Smooth muscle cell (in vitro differentiated cells): ENCODE measurements around the gene ARHGEF28. TPM values are rescaled to one million over a fixed set of nuclear protein-coding genes. Genes with fewer than 3 reads are reported as not detected.
A peak's percentile ranks its signal among the peaks of the same experiment; 100 is the strongest.

Source experiments
- DNase-seq: peaks from one replicate; lab custom pipeline; 2025; ENCODE audit not compliant: unreplicated experiment; lab: John Stamatoyannopoulos, UW
- H2AFZ ChIP-seq: fragments of 200-600 bp; sonication (generic); 2 replicates; pipeline ENCODE4 v1.6.0; 2016; ENCODE audit warnings: antibody characterized with exemption, low read depth, mild to moderate bottlenecking
- H3F3A ChIP-seq: fragments of 200-600 bp; sonication (generic); 2 replicates; pipeline ENCODE4 v1.6.0; 2017; ENCODE audit warnings: antibody characterized with exemption, low read depth
- H3K27ac ChIP-seq: fragments of 200-600 bp; sonication (generic); 2 replicates; pipeline ENCODE4 v1.5.1; 2016; ENCODE audit warnings: low read depth, mild to moderate bottlenecking
- H3K27me3 ChIP-seq: fragments of 200-600 bp; sonication (generic); 2 replicates; pipeline ENCODE4 v1.6.1; 2016; ENCODE audit warnings: low read depth, mild to moderate bottlenecking
- H3K36me3 ChIP-seq: fragments of 200-600 bp; sonication (generic); 2 replicates; pipeline ENCODE4 v1.5.1; 2016; ENCODE audit warnings: low read depth
- H3K4me1 ChIP-seq: fragments of 200-600 bp; sonication (generic); 2 replicates; pipeline ENCODE4 v1.5.1; 2016; ENCODE audit warnings: low read depth
- H3K4me2 ChIP-seq: fragments of 200-600 bp; sonication (generic); 2 replicates; pipeline ENCODE4 v1.6.0; 2016; ENCODE audit warnings: mild to moderate bottlenecking
- H3K4me3 ChIP-seq: fragments of 200-600 bp; sonication (generic); 2 replicates; pipeline ENCODE4 v1.5.1; 2016; ENCODE audit warnings: mild to moderate bottlenecking
- H3K79me2 ChIP-seq: fragments of 200-600 bp; sonication (generic); 2 replicates; pipeline ENCODE4 v1.6.0; 2016; ENCODE audit warnings: low read depth, mild to moderate bottlenecking
- H3K9ac ChIP-seq: fragments of 200-600 bp; sonication (generic); 2 replicates; pipeline ENCODE4 v1.6.0; 2016; ENCODE audit warnings: low read depth
- H3K9me3 ChIP-seq: fragments of 200-600 bp; sonication (generic); replicated peaks from 2 replicates; pipeline ENCODE4 v1.5.1; 2016; ENCODE audit warnings: low read depth
- H4K20me1 ChIP-seq: fragments of 200-600 bp; sonication (generic); 2 replicates; pipeline ENCODE4 v1.6.0; 2016; ENCODE audit warnings: low read depth
- WGBS: methylation state at CpG from one replicate; pipeline ENCODE4 v1.1.7; 2016; ENCODE audit warnings: low lambda C conversion rate; 5-methylcytosine and 5-hydroxymethylcytosine counted together
- polyA plus RNA-seq: library from polyadenylated mRNA; unstranded; fragments of >200 nt; fragmentation: Nextera tagmentation; extraction: Ambion mirVana; gene quantifications from 2 replicates; pipeline ENCODE4 v1.2.1, GENCODE V29; 2016
- total RNA-seq: library from RNA; depleted of rRNA; stranded (reverse); fragments of >200 nt; gene quantifications from 2 replicates; pipeline ENCODE4 v1.2.3, GENCODE V29; 2014
- TF ChIP-seq, protein P1 (sequence below): fragments of 200-600 bp; sonication (generic); IDR thresholded peaks from 2 replicates; pipeline ENCODE4 v1.5.1; 2017; ENCODE audit warnings: borderline replicate concordance, mild to moderate bottlenecking, antibody characterized with exemption; ENCODE audit not compliant: insufficient read depth, poor library complexity, severe bottlenecking

Gene ARHGEF28
- total and polyA plus RNA-seq, 2 experiments from 2014 or later, result 0.19 to 0.90 TPM

GRCh38 chr5:73764996-73765395 is 139.0 kb downstream of the ARHGEF28 start:
- DNase-seq, result no peak
- Histone ChIP-seq H3K4me1 (no peaks in the 10 kb centered on the region), H3F3A (no peaks in the 10 kb centered on the region), H3K36me3 (peaks cover 2% of the 10 kb centered on the region), H3K9me3 (no peaks in the 10 kb centered on the region), H3K27ac (peak overlapping the region; percentile 5), H3K79me2 (no peaks in the 10 kb centered on the region), H2AFZ (no peak overlapping the region), H3K9ac (no peak overlapping the region), H3K4me3 (no peak overlapping the region), H3K27me3 (no peaks in the 10 kb centered on the region), H3K4me2 (no peak overlapping the region), H4K20me1 (no peaks in the 10 kb centered on the region)
- TF ChIP-seq, protein P1, sequence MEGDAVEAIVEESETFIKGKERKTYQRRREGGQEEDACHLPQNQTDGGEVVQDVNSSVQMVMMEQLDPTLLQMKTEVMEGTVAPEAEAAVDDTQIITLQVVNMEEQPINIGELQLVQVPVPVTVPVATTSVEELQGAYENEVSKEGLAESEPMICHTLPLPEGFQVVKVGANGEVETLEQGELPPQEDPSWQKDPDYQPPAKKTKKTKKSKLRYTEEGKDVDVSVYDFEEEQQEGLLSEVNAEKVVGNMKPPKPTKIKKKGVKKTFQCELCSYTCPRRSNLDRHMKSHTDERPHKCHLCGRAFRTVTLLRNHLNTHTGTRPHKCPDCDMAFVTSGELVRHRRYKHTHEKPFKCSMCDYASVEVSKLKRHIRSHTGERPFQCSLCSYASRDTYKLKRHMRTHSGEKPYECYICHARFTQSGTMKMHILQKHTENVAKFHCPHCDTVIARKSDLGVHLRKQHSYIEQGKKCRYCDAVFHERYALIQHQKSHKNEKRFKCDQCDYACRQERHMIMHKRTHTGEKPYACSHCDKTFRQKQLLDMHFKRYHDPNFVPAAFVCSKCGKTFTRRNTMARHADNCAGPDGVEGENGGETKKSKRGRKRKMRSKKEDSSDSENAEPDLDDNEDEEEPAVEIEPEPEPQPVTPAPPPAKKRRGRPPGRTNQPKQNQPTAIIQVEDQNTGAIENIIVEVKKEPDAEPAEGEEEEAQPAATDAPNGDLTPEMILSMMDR, result no peak

GRCh38 chr5:73766902-73767301 is 140.9 kb downstream of the ARHGEF28 start:
- Histone ChIP-seq H3K36me3 (peaks cover 2% of the 10 kb centered on the region), H3K9me3 (no peaks in the 10 kb centered on the region), H3K27me3 (no peaks in the 10 kb centered on the region), H3K4me1 (no peaks in the 10 kb centered on the region), H4K20me1 (no peaks in the 10 kb centered on the region), H3K4me2 (no peak overlapping the region), H3K4me3 (no peak overlapping the region), H3K9ac (no peak overlapping the region), H2AFZ (no peak overlapping the region), H3K27ac (no peak overlapping the region), H3K79me2 (no peaks in the 10 kb centered on the region), H3F3A (no peaks in the 10 kb centered on the region)
- WGBS, result 91% methylated on average over 2 of the region's 2 CpGs
- DNase-seq, result no peak
- TF ChIP-seq, protein P1, result no peak

DNA sequence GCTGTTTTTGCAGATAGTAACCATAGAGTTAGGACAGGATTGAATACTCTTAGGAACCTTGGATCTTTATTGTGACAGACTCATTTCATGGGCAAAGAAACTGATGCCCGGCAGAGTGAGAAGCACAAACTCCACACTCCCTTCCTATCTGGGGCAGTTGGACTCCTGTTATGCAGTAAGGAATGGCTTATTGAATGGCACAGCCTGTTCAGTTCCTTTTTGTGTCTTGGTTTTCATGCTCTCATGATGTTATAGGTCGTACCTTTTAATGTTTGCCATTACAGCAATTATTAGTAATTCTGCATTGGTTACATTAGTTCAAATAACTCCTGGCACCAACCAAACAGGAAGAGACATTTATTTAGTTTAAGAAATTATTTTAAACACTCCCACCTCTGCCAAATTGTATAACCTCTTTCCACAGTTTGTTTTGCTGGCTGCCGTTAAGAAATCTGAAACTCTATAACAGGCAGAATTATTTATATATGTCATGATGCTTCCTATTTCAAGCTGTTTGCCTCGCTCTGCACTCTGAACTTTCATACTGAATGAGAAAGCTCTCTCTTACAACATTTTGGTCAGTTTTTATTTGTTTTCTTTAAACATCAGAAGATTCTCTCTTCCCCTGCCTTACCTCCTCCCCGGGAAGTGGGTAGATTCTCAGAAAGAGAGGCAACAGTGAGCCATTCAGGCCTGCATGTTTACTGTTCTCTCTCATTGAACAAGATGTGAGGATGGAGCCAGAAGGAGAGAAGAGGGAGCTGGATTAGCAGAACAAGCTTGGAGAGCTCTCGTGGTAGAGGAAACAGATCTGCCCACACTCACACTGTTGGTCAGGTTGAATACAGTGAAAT is 144.4 kb downstream of the ARHGEF28 start:
- peaks cover 2% of the 10 kb centered on the region for H3K36me3 ChIP-seq

More for the DNA sequence above, 144.4 kb downstream of the ARHGEF28 start:
- TF ChIP-seq, protein P1, result no peak
- no peaks in the 10 kb centered on the region for H3K79me2 ChIP-seq
- H3K9me3 ChIP-seq, result no peaks in the 10 kb centered on the region
- no peak overlapping the region for H2AFZ ChIP-seq
- H3K4me2 ChIP-seq, result no peak overlapping the region
- no peaks in the 10 kb centered on the region for H3K27me3 ChIP-seq
- 86% methylated on average over 6 of the region's 6 CpGs for WGBS
- no peak overlapping the region for H3K9ac ChIP-seq
- no peak overlapping the region for H3K27ac ChIP-seq
- no peaks in the 10 kb centered on the region for H3K4me1 ChIP-seq
- H4K20me1 ChIP-seq, result no peaks in the 10 kb centered on the region
- H3F3A ChIP-seq, result no peaks in the 10 kb centered on the region
- H3K4me3 ChIP-seq, result no peak overlapping the region
- no peak for DNase-seq
